GM12872 (cell line): ENCODE measurements around the gene CLIC6.
A peak's percentile ranks its signal among the peaks of the same experiment; 100 is the strongest.

Experiments
- CTCF ChIP-seq: IDR thresholded peaks from 3 replicates; pipeline ENCODE4 v1.5.1; 2011; ENCODE audit warnings: low read depth, mild to moderate bottlenecking, low read length, moderate library complexity; ENCODE audit not compliant: insufficient read depth

The CLIC6 gene

GRCh38 chr21:34661848-34662247, 6.9 kb upstream of the CLIC6 start:
- TF ChIP-seq CTCF = no peak

GRCh38 chr21:34667761-34668160, 1.0 kb upstream of the CLIC6 start:
- no peak for TF ChIP-seq CTCF

- no peak for TF ChIP-seq CTCF
Observed at GRCh38 chr21:34669149-34669879, 520 bp downstream of the CLIC6 start.

GRCh38 chr21:34670220-34670961, 1.6 kb downstream of the CLIC6 start:
- TF ChIP-seq CTCF = 0 out of 3 replicates have a peak, but pooled peaks have one; percentile 3

- no peak for TF ChIP-seq CTCF
Observed at GRCh38 chr21:34670962-34671348, 2.2 kb downstream of the CLIC6 start.

GRCh38 chr21:34671462-34671861, 2.7 kb downstream of the CLIC6 start:
- TF ChIP-seq CTCF = no peak

- TF ChIP-seq CTCF = no peak
Observed at GRCh38 chr21:34671891-34672290, 3.1 kb downstream of the CLIC6 start.
